ENCODE measurements around the gene ADD2.

Gene ADD2

GRCh38 chr2:70670202-70670601 is 97.8 kb downstream of the ADD2 start:
- no peak for DNase-seq

- DNase-seq, result no peak
These were observed 99.1 kb downstream of the ADD2 start for GRCh38 chr2:70668911-70669310.

- no peak for DNase-seq
These were observed 99.6 kb downstream of the ADD2 start for GRCh38 chr2:70668432-70668831.

- no peak for DNase-seq
These were observed 103.5 kb downstream of the ADD2 start for GRCh38 chr2:70664525-70664924.

GRCh38 chr2:70663411-70663810 is 104.6 kb downstream of the ADD2 start:
- no peak for DNase-seq

GRCh38 chr2:70659551-70659950 is 108.4 kb downstream of the ADD2 start:
- no peak for DNase-seq

GRCh38 chr2:70658476-70658875 is 109.5 kb downstream of the ADD2 start:
- no peak for DNase-seq

GRCh38 chr2:70657246-70657645 is 110.8 kb downstream of the ADD2 start:
- no peak for DNase-seq

GRCh38 chr2:70656421-70657010 is 111.5 kb downstream of the ADD2 start:
- DNase-seq, result no peak

GRCh38 chr2:70655786-70656185 is 112.2 kb downstream of the ADD2 start:
- DNase-seq, result no peak

- peak; percentile 11 for DNase-seq
These were observed 112.8 kb downstream of the ADD2 start for GRCh38 chr2:70655211-70655610.

GRCh38 chr2:70651727-70652126 is 116.3 kb downstream of the ADD2 start:
- no peak for DNase-seq

GRCh38 chr2:70651014-70651413 is 117.0 kb downstream of the ADD2 start:
- DNase-seq, result no peak

- no peak for DNase-seq
These were observed 119.0 kb downstream of the ADD2 start for GRCh38 chr2:70648961-70649360.

GRCh38 chr2:70647873-70648481 is 120.0 kb downstream of the ADD2 start:
- DNase-seq, result peak; percentile 37

GRCh38 chr2:70646420-70646818 is 121.6 kb downstream of the ADD2 start:
- DNase-seq, result no peak

GRCh38 chr2:70645733-70646419 is 122.1 kb downstream of the ADD2 start:
- DNase-seq, result no peak

GRCh38 chr2:70643715-70644114 is 124.3 kb downstream of the ADD2 start:
- DNase-seq, result no peak

- DNase-seq, result no peak
These were observed 126.7 kb downstream of the ADD2 start for GRCh38 chr2:70641263-70641784.

- no peak for DNase-seq
These were observed 128.1 kb downstream of the ADD2 start for GRCh38 chr2:70639841-70640436.

GRCh38 chr2:70638561-70638960 is 129.4 kb downstream of the ADD2 start:
- no peak for DNase-seq

GRCh38 chr2:70633508-70633907 is 134.5 kb downstream of the ADD2 start:
- no peak for DNase-seq

GRCh38 chr2:70632966-70633365 is 135.0 kb downstream of the ADD2 start:
- DNase-seq, result no peak

- DNase-seq, result no peak
These were observed 135.6 kb downstream of the ADD2 start for GRCh38 chr2:70632388-70632787.
